WI38 (cell line): ENCODE measurements around the gene FAP.

ENCODE experiments used
- H3K4me3 ChIP-seq: 2 replicates; pipeline ENCODE4 v1.5.1; 2011; ENCODE audit warnings: low read depth, mild to moderate bottlenecking, control low read depth, low read length
- CTCF ChIP-seq: IDR thresholded peaks from 2 replicates; pipeline ENCODE4 v1.5.1; 2012; ENCODE audit warnings: low read depth, mild to moderate bottlenecking, control low read depth, low read length

The FAP gene

GRCh38 chr2:162211732-162212131 is 31.5 kb downstream of the FAP start:
- no peak for TF ChIP-seq CTCF
- H3K4me3 ChIP-seq = no peak overlapping the region

- no peak for TF ChIP-seq CTCF
- H3K4me3 ChIP-seq = no peak overlapping the region
These were observed 32.9 kb downstream of the FAP start for GRCh38 chr2:162210385-162210784.

GRCh38 chr2:162202203-162202602 is 41.0 kb downstream of the FAP start:
- TF ChIP-seq CTCF = no peak
- no peak overlapping the region for H3K4me3 ChIP-seq

GRCh38 chr2:162200636-162201035 is 42.6 kb downstream of the FAP start:
- no peak for TF ChIP-seq CTCF
- H3K4me3 ChIP-seq = no peak overlapping the region

- no peak for TF ChIP-seq CTCF
- no peak overlapping the region for H3K4me3 ChIP-seq
These were observed 43.3 kb downstream of the FAP start for GRCh38 chr2:162199913-162200312.

- H3K4me3 ChIP-seq = no peak overlapping the region
- no peak for TF ChIP-seq CTCF
These were observed 45.0 kb downstream of the FAP start for GRCh38 chr2:162198239-162198638.

- H3K4me3 ChIP-seq = no peak overlapping the region
- no peak for TF ChIP-seq CTCF
These were observed 46.0 kb downstream of the FAP start for GRCh38 chr2:162197069-162197825.
